HG02938 (cell line): ENCODE data around the gene PTTG1IP.
"Not testable (repeated sequence)": the region's sequence is repeated elsewhere in the genome, so short reads cannot be mapped to it uniquely, and the experiment has no call there.

Experiments used
- ATAC-seq: cut with Tn5 transposase; IDR thresholded peaks from one replicate; pipeline ENCODE4 v1.9.1; 2021; ENCODE audit warnings: mild to moderate bottlenecking, moderate library complexity; ENCODE audit not compliant: unreplicated experiment

Gene PTTG1IP

DNA sequence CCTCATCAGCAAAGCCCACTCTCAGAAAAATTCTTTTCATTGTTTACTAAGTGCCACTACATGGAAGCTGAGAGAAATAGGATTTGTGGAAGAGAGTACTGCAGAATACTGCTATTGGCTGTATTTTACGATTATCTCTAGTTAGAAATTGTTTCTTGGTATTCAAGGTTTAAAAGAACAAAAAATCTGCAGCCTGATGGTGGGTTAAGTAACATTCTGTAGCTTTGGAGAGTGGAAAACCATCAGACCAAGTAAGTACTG lies 27.3 kb downstream of the PTTG1IP start:
- no peak for ATAC-seq

DNA sequence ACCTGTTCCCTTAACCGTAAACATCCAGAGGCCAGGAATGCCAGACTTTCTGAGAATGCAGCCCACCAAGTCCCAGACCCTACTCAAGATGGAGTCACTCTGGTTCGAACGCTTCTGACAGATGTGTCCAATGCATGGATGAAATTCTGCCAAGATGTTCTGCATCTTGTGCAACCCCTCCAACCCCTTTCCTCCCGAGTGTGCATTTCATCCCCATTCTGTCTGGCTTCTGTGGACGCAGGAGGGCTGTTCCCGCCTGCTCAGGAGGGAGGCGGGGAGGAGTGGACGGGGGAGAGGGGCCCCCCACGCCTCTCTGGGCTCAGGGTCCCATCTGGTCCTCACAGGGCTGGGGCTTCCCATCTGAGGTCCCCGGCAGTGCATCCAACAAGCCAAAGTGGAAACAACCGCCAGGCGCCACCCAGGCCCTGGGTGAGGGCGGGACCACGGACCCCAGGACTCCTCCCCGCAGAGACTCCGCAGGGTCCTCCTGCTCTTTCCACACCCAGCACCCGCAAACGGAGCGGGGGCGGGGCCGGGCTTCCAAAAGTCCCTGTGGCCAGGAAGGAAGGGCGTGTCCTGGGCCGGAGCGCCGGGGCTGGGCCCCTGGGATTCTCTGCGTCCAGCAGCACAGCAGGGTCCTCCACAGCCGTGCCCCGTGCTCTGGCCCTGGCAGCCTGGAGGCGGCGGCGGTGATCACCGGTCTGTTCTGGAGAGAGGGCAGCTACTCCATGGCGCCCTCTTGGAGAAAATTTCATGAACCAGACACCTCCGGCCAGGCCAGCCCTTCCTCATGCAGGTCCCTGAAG lies 27.9 kb downstream of the PTTG1IP start:
- no peak for ATAC-seq

DNA sequence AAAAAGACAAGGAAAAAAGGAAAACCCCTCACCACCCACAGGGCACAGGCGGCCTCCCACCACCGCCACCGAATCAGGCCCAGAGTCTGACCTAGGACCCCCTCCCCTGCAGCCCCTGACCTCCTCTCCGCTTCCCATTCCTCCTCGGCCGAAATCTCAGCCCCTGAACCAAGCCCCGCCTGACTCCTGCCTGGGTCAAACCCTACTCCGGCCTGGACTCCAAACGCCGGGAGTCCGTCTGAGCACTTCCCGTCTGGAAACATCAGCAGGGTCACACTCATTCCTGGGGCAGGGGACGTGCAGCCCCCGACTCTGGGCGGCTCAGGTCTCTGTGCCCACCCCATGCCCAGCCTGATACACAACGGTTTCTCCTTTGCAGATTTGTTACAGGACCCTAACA lies 29.2 kb downstream of the PTTG1IP start:
- ATAC-seq = no peak

DNA sequence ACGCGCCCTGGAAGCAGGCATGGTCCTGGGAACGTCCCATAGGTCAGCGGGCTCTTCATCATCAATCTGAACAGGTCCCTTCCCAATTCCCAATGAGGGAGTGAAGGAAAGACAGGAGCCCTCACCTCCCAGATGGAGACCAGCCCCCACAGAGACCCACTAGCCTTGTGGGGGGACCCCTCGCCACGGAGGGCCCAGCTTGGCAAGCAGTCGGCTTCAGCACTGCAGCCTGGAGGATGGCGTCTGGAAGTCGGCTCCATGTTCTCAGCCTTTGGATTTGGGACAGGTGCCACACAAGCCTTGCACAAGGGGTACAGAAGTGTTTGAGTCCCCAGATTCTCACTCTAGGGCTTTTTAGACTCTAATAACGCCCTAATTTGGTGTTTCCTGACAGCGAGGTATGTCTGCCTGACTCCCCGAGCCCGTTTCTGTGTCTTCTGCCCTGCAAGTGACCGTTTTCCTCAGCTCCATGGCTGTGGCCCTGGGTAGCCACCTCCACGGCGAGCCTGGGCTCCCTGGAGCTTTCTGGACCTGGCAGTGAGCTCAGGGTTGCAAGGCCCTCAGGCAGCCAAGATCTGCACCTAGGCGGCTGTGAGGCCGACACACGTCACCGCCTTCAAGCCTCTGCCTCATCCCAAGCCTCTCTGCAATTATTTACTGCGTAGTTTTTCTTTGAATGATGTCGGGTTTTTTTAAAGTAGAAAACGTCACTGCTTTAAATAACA lies 30.6 kb downstream of the PTTG1IP start:
- ATAC-seq = no peak

DNA sequence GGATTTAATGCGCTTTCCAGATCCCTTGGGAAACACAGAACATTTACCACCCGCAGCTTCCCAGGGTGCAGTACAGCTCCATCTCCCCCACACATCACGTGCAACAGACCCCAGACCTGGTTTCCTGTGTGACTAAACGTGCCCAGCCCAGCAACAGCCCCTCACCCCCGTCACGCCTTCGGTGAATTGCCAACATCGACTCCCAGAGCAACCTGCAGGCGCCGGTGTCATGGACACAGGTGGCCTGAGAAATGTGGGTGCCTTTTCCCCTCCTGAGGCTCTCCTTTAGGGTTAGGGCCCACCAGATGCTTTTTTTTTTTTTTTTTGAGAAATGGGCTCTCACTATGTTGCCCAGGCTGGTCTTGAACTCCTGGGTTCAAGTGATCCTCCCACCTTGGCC lies 31.4 kb downstream of the PTTG1IP start:
- no peak for ATAC-seq

DNA sequence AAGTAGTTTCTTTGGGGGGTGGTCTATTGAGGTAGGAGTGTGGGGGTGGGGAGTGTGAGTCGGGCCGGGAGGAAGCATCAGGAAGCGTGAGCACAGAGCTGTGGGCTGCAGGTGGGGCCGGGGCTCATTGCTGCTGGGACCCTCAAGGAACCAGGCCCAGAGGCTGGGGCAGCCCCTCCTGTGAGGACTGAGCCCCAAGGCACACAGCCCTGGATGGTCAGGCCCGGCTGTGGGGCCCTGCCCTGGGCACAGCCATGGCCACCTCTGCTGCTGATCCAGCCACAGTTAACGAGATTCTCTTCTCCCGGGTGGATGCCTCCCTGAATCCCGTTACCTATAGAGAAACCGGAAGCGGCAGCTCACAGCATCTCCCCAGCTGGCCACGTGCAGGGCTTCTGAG lies 32.7 kb downstream of the PTTG1IP start:
- ATAC-seq = no peak

DNA sequence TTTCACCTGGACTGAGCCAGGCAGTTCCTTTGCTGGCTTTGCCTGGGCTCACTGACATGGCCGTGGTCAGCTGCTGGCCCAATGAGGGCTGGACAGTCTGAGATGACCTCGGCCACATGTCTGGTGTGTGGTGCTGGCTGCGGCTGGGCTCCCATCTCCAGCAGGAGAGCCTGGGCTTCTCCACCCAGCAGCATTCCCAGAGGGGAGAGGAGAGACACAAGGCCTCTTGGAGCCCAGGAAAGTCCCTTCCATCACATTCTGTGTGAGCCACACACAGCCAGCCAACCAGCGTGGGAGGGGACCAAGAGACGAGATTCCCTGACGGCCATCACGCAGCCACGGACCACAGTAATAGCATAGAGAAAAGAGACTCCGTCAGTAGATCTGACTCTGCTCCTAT lies 34.5 kb downstream of the PTTG1IP start:
- ATAC-seq = no peak

DNA sequence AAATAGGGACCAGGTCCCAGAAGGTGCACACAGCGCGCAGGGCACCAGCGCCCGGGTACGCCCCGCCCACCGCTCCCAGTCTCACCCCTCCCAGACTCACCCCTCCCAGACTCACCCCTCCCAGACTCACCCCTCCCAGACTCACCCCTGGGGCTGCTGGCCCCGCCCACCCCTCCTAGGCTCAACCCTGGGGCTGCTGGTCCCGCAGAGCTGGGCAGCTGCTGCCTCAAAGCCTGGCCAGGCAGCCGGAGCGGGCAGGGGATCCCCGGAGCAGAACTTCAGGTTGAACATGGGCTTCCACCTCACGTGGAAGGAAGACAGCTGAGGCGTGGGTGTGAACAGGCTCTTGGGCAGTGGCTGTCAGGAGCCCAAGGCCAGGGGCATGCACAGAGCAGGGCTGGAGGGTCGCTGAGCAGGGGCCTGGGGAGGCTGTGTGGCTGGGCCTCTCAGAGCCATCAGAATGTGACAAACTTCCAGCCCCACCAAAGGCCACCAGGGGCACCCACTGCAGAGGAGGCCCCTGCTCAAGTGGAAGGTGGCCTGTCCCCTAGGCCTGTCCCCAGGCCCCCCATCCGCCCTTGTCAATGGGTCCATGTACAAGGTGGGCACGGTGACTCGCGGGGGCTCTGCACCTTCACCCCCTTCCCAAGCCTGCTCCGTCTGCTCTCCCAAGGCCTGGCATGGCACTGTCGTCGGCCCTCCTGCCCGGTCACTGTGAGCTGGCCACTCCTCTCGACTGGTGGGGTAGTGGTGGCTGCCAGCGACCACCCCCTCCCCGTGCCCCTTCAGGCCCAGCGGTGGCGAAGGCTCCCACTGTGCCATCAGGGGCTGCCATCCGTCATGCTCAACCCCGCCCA lies 35.2 kb downstream of the PTTG1IP start:
- no peak for ATAC-seq

DNA sequence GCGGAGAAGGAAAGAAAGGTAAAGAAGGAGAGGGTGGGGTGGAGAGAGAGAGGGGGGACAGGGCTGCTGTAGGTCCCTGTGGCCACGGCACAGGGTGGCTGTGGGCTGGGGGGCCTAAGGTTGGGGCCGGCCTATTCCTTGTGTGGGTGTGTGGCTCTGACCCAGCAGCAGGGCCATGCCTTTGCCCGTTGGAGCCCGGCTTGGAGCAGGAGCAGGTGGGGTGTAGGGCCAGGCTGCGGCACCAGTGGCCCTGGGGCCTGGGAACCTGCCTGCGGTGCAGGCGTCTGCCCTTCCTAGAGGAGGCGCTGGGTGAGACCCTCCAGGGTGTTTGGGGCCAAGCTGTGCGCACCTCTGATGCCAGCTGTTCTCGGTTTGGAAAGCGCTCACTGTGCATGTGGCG lies 36.0 kb downstream of the PTTG1IP start:
- ATAC-seq = no peak

DNA sequence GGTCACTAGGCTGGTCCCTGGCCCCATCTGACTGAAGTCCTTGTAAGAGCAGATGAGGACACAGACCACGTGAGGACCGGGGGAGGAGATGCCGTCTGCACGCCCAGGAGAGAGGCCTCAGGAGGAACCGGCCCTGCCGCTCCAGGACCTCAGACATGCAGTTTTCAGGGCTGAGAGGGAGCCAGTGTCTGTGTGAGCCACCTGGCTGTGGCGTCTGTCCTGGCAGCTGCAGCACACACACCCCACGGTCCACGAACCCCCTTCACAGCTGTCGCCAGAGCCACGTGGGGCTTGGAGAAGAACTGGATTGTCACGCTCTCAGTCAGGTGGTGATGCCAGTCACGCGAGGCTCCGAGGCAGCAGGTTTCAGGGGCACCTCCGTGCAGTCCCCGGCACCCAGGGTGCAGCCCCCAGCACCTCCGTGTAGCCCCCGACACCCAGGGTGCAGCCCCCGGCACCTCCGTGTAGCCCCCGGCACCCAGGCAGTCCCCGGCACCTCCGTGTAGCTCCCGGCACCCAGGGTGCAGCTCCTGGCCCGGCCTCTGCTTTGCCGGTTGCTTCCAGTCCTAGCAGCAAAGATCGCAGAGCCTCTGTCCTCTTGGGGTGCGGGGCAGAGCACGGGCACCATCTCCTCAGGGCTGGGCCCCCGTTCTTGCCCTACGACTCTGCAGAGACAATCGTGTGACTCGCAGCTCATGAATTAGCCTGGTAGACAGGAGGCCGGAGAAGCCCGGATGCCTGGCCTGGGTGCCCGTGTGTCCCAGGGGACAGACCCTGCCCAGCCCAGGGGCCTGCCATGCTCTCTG lies 36.6 kb downstream of the PTTG1IP start:
- ATAC-seq = no peak

DNA sequence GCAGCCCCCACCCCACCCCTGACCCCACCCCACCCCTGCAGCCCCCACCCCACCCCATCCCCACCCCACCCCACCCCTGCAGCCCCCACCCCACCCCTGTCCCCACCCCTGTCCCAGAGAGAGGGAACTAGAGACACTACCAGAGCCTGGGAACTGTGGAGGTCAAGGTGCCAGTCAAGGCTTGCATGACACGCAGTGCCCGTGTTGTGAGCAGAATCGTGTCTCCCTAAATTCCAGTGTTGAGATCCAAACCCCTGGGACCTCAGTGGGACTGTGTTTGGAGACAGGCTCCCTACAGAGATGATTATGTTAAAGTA lies 37.2 kb downstream of the PTTG1IP start:
- no peak for ATAC-seq

DNA sequence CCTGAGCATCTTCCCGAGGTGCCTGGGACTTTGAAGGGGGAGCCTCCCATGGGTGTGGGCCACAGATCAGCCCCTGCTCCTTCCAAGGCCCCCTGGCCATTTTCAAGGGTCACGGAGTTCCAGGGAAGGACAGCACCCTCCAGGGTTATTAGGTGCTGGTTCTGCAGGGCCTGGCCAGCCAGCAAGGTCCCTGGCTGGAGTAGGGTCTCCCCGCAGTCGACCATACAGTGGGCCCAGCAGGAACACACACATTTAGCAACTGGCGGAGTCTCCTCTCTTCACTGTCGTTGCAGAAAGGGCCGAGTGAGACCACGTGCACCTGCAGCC lies 37.9 kb downstream of the PTTG1IP start:
- no peak for ATAC-seq

DNA sequence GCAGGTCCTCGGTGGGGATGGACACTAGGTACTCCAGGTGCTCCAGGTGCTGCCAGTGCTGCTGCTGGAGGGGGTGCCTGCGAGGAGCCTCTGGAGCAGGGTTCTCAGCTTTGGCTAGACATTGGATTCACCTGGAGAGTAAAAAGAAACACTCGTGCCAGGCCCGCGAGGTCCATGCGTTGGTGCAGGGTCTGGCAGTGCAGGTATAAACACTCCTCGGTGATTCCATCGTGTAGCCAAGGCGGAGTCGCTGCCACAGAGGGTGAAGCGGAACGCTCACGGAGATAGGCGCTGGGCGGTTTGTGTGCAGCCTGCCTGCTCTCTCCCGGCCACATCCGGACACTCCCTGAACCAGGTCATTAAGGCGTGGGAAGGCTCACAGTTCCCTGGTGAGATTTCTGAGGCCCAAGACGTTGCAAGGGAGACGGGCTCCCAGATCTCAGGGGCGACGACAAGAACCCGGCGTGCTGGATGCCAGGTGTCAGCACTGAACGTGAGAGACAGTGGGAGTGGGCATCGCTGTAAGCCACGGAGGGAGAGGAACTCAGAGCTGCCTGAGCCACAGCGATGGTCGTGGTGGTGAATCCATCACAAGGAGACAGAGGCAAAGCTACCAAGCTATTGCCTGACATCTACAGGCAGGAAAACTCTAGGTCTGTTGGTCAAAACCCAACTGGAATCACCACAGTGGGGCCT lies 38.4 kb downstream of the PTTG1IP start:
- no peak for ATAC-seq

DNA sequence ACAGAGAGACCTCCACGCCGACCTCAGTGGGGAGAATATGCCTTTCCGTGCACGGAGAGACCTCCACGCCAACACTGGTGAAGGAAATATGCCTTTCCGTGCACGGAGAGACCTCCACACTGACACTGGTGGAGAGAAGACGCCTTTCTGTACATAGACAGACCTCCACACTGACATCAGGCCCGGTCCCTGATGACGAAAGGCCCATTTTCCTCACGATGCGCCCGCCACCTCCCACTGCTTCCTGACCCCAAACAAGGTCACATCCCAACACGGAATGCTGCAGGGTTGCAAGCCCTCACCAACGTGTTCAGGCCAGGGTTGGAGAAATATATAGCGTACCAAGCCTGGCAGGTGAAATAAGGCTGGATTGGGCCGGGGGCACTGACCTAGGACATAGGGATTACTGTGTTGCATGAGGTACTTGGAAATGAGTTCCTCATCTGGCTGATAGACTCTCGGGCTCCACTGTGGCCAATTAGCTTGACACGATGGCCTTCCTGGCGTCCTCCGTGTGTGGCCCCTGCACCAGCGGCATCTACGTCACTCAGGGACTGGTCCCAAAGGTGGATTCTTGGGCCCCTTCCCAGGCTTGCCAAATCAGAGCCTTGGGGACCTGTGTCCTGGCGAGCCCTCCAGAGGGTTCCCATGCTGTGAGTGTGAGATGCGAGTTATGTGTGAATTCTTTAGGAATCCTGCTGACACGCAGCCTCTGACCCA lies 39.1 kb downstream of the PTTG1IP start:
- ATAC-seq = no peak

DNA sequence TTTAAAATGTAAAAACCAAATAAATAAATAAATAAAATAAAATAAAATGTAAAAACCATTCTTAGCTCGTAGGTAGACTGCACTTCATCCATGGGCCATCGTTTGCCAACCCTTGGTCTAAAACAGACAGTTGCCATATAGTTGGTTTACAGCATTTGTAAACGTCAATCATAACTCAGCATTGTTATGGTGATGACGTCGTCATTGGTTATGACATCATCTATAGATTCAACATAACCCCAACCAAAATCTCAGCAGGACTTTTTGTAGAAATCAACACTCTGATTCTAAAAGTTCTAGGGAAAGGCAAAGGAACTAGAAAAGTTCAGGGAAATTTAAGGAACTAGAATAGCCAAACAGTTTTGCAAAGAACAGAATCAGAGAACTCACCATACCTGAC lies 39.8 kb downstream of the PTTG1IP start:
- ATAC-seq = no peak

DNA sequence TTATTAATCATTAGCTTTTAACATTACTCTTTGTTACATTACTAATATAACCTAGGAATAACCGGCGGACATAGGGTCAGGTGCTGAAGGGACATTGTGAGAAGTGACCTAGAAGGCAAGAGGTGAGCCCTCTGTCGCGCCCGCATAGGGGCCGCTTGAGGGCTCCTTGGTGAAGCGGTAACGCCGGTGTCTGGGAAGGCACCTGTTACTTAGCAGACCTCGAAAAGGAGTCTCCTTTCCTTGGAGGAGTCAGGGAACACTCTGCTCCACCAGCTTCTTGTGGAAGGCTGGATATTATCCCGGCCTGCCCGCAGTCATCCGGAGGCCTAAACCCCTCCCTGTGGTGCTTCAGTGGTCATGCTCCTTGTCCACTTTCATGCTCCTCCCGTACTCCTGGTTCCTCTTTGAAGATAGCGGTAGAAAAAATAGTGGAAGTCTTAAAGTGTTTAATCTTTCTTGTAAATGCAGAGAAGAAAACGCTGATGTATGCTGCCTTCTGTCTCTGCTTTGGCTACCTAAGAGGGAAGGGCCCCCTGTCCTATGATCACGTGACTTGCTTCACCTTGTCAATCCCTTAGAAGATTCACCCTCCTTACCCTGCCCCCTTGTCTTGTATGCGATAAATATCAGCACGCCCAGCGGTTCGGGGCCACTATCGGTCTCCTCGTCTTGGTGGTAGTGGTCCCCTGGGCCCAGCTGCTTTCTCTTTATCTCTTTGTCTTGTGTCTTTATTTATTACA lies 40.8 kb downstream of the PTTG1IP start:
- not testable (repeated sequence) for ATAC-seq

DNA sequence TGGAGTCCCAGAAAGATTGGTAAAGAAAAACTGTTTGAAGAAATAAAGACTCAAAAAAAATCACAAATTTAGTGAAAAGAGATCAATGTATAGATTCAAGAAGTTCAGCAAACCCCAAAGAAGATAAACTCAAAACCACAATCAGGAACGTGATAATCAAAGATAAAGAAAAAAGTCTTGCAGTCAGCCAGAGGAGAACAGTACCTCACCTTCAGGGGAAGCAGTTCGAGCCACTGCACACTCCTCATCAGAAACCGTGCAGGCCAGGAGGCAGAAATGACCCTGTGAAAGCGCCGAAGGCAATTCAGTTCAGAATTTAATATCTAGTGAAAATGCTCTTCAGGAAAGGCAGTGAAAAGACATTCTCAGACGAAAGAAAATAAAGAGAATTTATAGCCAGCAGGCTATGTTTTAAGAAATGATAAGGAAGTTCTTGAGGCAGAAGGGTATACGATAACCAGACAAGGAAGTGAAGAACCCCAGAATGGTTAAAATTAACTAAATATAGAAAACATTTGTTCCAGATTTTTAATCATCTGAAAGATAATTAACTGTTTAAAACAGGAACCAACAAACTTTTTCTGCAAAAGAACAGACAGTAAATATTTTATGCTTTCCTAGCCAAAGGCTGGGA lies 42.1 kb downstream of the PTTG1IP start:
- no peak for ATAC-seq

DNA sequence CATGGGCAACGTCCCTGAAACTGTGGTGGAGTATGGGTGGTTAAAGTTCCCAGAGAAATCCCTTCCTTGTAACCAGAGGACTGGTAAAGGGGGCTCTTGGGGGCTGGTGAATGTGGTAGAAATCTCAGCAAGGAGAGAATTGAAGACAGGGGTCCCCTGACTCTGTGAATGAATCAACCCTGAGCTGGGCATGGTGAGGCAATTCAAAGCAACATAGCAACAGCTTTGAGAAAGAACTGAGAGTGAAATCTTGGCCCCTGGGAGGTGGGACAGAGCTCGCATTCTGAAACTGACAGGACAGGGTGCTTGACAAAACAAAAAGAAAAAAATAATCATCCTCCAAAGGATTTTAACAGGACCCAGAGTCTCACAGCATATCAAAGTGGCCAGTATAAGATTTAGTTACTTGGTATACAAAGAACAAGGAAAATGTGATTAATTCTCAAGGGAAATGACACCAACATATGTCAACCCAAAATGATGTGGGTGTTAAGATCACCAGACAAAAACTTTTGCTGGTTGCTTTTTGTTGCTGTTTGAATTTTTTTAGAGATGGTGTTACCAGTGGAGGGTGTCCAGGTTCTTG lies 43.9 kb downstream of the PTTG1IP start:
- no peak for ATAC-seq
